ENCODE results near the gene TMEM232.
"Not testable (repeated sequence)": the region's sequence is repeated elsewhere in the genome, so short reads cannot be mapped to it uniquely, and the experiment has no call there.

TMEM232 gene

GRCh38 chr5:110705349-110705748, 21.1 kb downstream of the TMEM232 start:
- no peak for DNase-seq

GRCh38 chr5:110703481-110703880, 23.0 kb downstream of the TMEM232 start:
- no peak for DNase-seq

GRCh38 chr5:110702704-110703103, 23.8 kb downstream of the TMEM232 start:
- DNase-seq = no peak

- no peak for DNase-seq
Measured at GRCh38 chr5:110702300-110702699, 24.2 kb downstream of the TMEM232 start.

GRCh38 chr5:110692669-110693068, 33.8 kb downstream of the TMEM232 start:
- DNase-seq = not testable (repeated sequence)

- DNase-seq = not testable (repeated sequence)
Measured at GRCh38 chr5:110690587-110690986, 35.9 kb downstream of the TMEM232 start.

- DNase-seq = no peak
Measured at GRCh38 chr5:110687485-110687884, 39.0 kb downstream of the TMEM232 start.

- DNase-seq = no peak
Measured at GRCh38 chr5:110686270-110686669, 40.2 kb downstream of the TMEM232 start.

- no peak for DNase-seq
Measured at GRCh38 chr5:110681953-110682352, 44.5 kb downstream of the TMEM232 start.

- DNase-seq = no peak
Measured at GRCh38 chr5:110681109-110681508, 45.4 kb downstream of the TMEM232 start.

- DNase-seq = not testable (repeated sequence)
Measured at GRCh38 chr5:110676554-110676953, 49.9 kb downstream of the TMEM232 start.

GRCh38 chr5:110665184-110665726, 61.2 kb downstream of the TMEM232 start:
- no peak for DNase-seq

- no peak for DNase-seq
Measured at GRCh38 chr5:110663525-110663924, 62.9 kb downstream of the TMEM232 start.

GRCh38 chr5:110658006-110658405, 68.5 kb downstream of the TMEM232 start:
- DNase-seq = no peak

GRCh38 chr5:110653231-110653970, 73.1 kb downstream of the TMEM232 start:
- DNase-seq = no peak

- no peak for DNase-seq
Measured at GRCh38 chr5:110651507-110651906, 75.0 kb downstream of the TMEM232 start.

- no peak for DNase-seq
Measured at GRCh38 chr5:110644357-110644756, 82.1 kb downstream of the TMEM232 start.

GRCh38 chr5:110638970-110639902, 87.2 kb downstream of the TMEM232 start:
- DNase-seq = no peak

GRCh38 chr5:110634475-110634874, 92.0 kb downstream of the TMEM232 start:
- DNase-seq = no peak

- DNase-seq = no peak
Measured at GRCh38 chr5:110631236-110631635, 95.2 kb downstream of the TMEM232 start.

- DNase-seq = no peak
Measured at GRCh38 chr5:110630350-110630749, 96.1 kb downstream of the TMEM232 start.

- DNase-seq = no peak
Measured at GRCh38 chr5:110625376-110625999, 101.0 kb downstream of the TMEM232 start.

GRCh38 chr5:110623874-110624273, 102.6 kb downstream of the TMEM232 start:
- DNase-seq = no peak

All from KG1 (cell line).